Pancreas (tissue), 10 donors: ENCODE data around the gene STXBP5. TPM values are rescaled to one million over a fixed set of nuclear protein-coding genes. Genes with fewer than 3 reads are reported as not detected.
"Not testable (repeated sequence)": the region's sequence is repeated elsewhere in the genome, so short reads cannot be mapped to it uniquely, and the experiment has no call there.

Experiments
- ATAC-seq, 4 donors: fragments of 200-7000 bp; cut with Tn5 transposase; one replicate each; pipeline versions ENCODE4 v1.8.0 to v1.9.1; 2020; ENCODE audit warnings: mild to moderate bottlenecking in 4 of 4, moderate library complexity in 4 of 4
- DNase-seq, 6 donors: peaks; one replicate each; pipeline ENCODE4 v3.0.0-alpha.2; 2020
- FAIRE-seq: peaks from 2 replicates; lab custom pipeline; 2012; peaks lifted over from hg19 to GRCh38; lab: Jason Lieb, UNC
- H3K27ac ChIP-seq, 4 donors: fragments of 200-600 bp; sonication (generic); 1 replicate in 3 of 4; 2 replicates in 1 of 4; pipeline versions ENCODE4 v1.5.0 to v1.8.0; 2020
- H3K27me3 ChIP-seq, 4 donors: fragments of 200-600 bp; one replicate each; pipeline ENCODE4 v1.8.0; 2021
- H3K36me3 ChIP-seq, 3 donors: fragments of 200-600 bp; sonication (generic) in 1 of 3; one replicate each; pipeline versions ENCODE4 v1.5.0 to v1.8.0; 2020 to 2021
- H3K4me1 ChIP-seq, 3 donors: fragments of 200-600 bp; one replicate each; pipeline ENCODE4 v1.8.0; 2021
- H3K4me3 ChIP-seq, 4 donors: fragments of 200-600 bp; sonication (generic) in 2 of 4; one replicate each; pipeline versions ENCODE4 v1.5.0 to v1.8.0; 2020 to 2021
- H3K9me3 ChIP-seq, 4 donors: fragments of 200-600 bp; one replicate each; pipeline ENCODE4 v1.8.0; 2021
- WGBS, 2 donors: extraction: QIAGEN DNeasy Blood & Tissue Kit; methylation state at CpG; one replicate each; pipeline ENCODE4 v1.1.7; 2013; 5-methylcytosine and 5-hydroxymethylcytosine counted together
- intact Hi-C, 3 donors: fragments of 100-400 bp; cut with DNase I; formaldehyde crosslinking; loops; one replicate each; pipeline versions ENCODE4 v1.11.1 to v1.14.2; 2022
- polyA plus RNA-seq, 2 donors: library from polyadenylated mRNA; stranded (reverse); fragments of 200-250 nt; gene quantifications; one replicate each; pipeline ENCODE4 v1.2.3, GENCODE V29; 2013
- total RNA-seq, 6 donors: library from RNA; stranded (reverse); fragmentation: NEBNext Ultra II Directional in 4 of 6; extraction: Animal tissue kit (Norgen Biotek cat#: 25700) in 4 of 6; gene quantifications; one replicate each; pipeline versions ENCODE4 v1.2.1 to v1.2.4, GENCODE V29; 2021 to 2023
- TF ChIP-seq, protein P1 (sequence below), 4 donors: fragments of 200-600 bp; sonication (generic) in 3 of 4; IDR thresholded peaks; one replicate each; pipeline versions ENCODE4 v1.5.0 to v1.8.0; 2021; ENCODE audit warnings: antibody characterized with exemption in 4 of 4
- donor health status: healthy with polysubstance abuse.
- donor health status: DM: no; HTN: no; CAD: no; lungs with moderate emphysema.
- donor health status: DM: no; HTN: no; CAD: no.
- donor health status: control.
- donor health status: control.
- donor health status: Bipolar disorder and iron deficiency.
- donor health status: DM: yes; HTN: yes; CAD: no.
- donor health status: DM: no; HTN: no; CAD: no.
- donor health status: DM: no; HTN: no; CAD: no.
- donor health status: DM: yes; HTN: yes; CAD: no.

STXBP5 gene
- total and polyA plus RNA-seq, 8 donors, result 11.9 to 25.8 (median 23.1) TPM

DNA sequence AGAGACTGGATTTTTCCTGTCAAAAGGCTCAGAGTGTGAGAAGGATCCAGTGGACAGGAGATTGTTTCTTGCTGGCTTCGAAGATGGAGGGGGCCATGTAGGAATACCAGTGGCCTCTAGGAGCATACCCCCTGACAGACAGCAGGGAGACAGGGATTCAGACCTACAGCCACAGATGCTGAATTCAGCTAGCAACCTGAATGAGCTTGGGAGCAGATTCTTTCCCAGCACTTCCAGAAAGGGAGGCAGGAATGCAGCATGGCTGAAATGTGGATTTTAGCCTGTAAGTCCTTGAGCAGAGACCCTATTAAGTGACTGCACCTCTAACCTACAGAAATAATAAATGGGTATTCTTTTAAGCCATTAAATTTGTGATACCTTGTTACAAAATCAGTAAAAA lies 44.6 kb downstream of the STXBP5 start:
- no peaks in the 10 kb centered on the region for H3K27me3 ChIP-seq
- ATAC-seq (no peak), FAIRE-seq (no peak), DNase-seq (no peak)
- H3K36me3 ChIP-seq, result peaks cover 0 to 11% (median 0%) of the 10 kb centered on the region in 3 donors
- no peaks in the 10 kb centered on the region for H3K9me3 ChIP-seq
- H3K4me3 ChIP-seq, result no peak overlapping the region
- intact Hi-C loops, result no loop called here
- TF ChIP-seq, protein P1, sequence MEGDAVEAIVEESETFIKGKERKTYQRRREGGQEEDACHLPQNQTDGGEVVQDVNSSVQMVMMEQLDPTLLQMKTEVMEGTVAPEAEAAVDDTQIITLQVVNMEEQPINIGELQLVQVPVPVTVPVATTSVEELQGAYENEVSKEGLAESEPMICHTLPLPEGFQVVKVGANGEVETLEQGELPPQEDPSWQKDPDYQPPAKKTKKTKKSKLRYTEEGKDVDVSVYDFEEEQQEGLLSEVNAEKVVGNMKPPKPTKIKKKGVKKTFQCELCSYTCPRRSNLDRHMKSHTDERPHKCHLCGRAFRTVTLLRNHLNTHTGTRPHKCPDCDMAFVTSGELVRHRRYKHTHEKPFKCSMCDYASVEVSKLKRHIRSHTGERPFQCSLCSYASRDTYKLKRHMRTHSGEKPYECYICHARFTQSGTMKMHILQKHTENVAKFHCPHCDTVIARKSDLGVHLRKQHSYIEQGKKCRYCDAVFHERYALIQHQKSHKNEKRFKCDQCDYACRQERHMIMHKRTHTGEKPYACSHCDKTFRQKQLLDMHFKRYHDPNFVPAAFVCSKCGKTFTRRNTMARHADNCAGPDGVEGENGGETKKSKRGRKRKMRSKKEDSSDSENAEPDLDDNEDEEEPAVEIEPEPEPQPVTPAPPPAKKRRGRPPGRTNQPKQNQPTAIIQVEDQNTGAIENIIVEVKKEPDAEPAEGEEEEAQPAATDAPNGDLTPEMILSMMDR (IDR thresholded peaks at IDR 0.05), result no peak
- peaks cover 0 to 11% (median 0%) of the 10 kb centered on the region in 3 donors for H3K4me1 ChIP-seq
- H3K27ac ChIP-seq, result no peak overlapping the region
- 88 to 99% methylated on average over 1 of the region's 1 CpG for WGBS, 2 donors

DNA sequence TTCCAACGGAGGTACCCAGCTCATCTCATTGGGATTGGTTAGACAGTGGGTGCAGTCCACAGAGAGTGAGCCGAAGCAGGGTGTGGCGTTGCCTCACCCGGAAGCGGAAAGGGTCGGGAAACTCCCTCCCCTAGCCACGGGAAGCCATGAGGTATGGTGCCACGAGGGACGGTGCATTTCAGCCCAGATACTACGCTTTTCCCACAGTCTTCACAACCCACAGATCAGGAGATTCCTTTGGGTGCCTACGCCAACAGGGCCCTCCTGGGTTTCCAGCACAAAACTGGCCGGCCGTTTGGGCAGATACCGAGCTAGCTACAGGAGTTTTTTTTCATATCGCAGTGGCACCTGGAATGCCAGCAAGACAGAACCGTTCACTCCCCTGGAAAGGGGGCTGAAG lies 46.9 kb downstream of the STXBP5 start:
- ATAC-seq (no peak), FAIRE-seq (no peak), DNase-seq (no peak)
- no peaks in the 10 kb centered on the region for H3K9me3 ChIP-seq
- intact Hi-C loops, result no loop called here
- TF ChIP-seq, protein P1 (IDR thresholded peaks at IDR 0.05), result no peak
- peaks cover 0 to 11% (median 0%) of the 10 kb centered on the region in 3 donors for H3K36me3 ChIP-seq
- no peak overlapping the region for H3K4me3 ChIP-seq
- WGBS, 2 donors, result 98% methylated on average over 16 of the region's 16 CpGs
- H3K27ac ChIP-seq, result no peak overlapping the region
- no peaks in the 10 kb centered on the region for H3K4me1 ChIP-seq
- no peaks in the 10 kb centered on the region for H3K27me3 ChIP-seq

DNA sequence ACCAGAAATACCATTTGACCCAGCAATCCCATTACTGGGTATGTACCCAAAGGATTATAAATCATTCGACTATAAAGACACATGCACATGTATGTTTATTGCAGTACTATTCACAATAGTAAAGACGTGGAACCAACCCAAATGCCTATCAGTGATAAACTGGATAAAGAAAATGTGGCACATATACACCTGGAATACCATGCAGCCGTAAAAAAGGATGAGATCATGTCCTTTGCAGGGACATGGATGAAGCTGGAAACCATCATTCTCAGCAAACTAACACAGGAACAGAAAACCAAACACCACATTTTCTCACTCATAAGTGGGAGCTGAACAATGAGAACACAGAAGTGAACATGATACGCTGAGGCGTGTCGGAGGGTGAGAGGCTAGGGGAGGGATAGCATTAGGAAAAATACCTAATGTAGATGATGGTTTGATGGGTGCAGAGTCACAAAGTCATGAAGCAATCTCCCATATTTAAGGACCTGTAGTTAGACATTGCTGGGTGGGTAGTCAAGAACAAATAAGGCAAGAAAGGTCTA lies 50.8 kb downstream of the STXBP5 start:
- H3K4me3 ChIP-seq, H3K27me3 ChIP-seq, H3K4me1 ChIP-seq, FAIRE-seq, H3K9me3 ChIP-seq, DNase-seq, ATAC-seq, intact Hi-C loops, H3K27ac ChIP-seq: not testable (repeated sequence)
- peaks cover 0 to 11% (median 0%) of the 10 kb centered on the region in 3 donors for H3K36me3 ChIP-seq
- 97 to 98% methylated on average over 6 of the region's 6 CpGs for WGBS, 2 donors

DNA sequence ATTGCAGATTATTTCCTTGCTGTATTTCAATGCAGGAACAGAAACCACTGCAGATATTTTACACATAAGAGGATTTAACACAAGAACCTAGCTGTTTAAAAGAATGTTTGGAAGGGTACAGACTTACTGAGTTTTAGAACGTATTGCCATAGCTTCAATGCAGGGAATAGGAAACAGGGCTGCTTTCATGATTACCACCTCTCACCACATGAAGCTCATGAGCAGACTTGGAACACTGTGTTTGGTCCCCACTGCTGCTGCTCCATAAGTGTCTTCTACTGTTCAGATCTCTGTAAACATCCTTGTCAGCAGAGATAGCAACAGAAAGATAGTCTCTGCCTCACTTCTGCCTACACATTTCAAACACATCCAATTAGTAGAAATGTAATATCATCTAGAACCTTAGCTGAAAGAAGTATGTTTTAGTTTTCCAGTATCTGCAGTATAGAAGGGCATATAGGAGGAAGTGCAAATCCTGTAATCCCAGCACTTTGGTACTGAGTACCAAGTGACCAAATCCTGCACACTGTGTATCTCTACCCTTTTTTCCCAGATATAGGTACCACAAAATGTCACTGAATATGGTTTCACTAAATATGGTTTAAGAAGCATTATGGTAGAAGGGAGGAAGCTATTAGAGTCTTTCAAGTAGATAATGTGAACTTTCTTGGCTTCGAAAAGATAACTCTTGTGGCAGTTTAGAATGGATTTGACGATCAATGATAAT lies 51.9 kb downstream of the STXBP5 start:
- no peak overlapping the region for H3K27ac ChIP-seq
- DNase-seq (no peak), FAIRE-seq (no peak), ATAC-seq (no peak)
- TF ChIP-seq, protein P1 (IDR thresholded peaks at IDR 0.05), result no peak
- intact Hi-C loops, result no loop called here
- H3K4me3 ChIP-seq, result no peak overlapping the region
- H3K36me3 ChIP-seq, result peaks cover 0 to 8% (median 0%) of the 10 kb centered on the region in 3 donors
- no peaks in the 10 kb centered on the region for H3K27me3 ChIP-seq
- WGBS, 2 donors, result 92 to 97% methylated on average over 3 of the region's 3 CpGs
- no peaks in the 10 kb centered on the region for H3K4me1 ChIP-seq
- H3K9me3 ChIP-seq, result no peaks in the 10 kb centered on the region

DNA sequence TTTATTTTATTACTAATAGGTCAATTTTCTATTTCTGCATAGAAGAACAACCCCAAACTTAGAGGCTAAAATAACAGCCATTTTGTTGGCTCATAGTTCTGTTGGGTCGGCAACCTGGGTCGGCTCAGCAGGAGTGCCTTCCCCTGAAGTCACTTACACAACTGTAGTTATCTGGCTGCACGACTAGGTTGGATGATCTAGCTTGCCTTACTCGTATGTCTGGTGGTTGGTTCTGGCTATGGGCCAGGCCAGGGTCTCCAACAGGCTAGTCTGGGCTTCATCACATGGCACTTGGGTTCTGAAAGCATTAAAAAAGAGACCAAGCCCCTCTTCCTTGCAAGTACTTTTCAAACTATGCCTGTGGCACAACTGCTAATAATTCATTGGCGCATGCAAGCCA lies 53.5 kb downstream of the STXBP5 start:
- peak in 1 of 6 donors; percentile 39 for DNase-seq
- Histone ChIP-seq H3K4me3 (no peak overlapping the region), H3K36me3 (no peaks in the 10 kb centered on the region), H3K9me3 (no peaks in the 10 kb centered on the region), H3K27ac (no peak overlapping the region), H3K27me3 (no peaks in the 10 kb centered on the region), H3K4me1 (peaks cover 0 to under 1% (median under 1%) of the 10 kb centered on the region in 3 donors)
- no peak for FAIRE-seq
- WGBS, 2 donors, result 85% methylated on average over 5 of the region's 5 CpGs
- TF ChIP-seq, protein P1 (IDR thresholded peaks at IDR 0.05), result no peak
- intact Hi-C loops, result no loop called here
- no peak for ATAC-seq
